Spleen (tissue), 11 donors: ENCODE measurements around the gene CDADC1. TPM values are rescaled to one million over a fixed set of nuclear protein-coding genes. Genes with fewer than 3 reads are reported as not detected.

Experiments
- DNase-seq: peaks from one replicate; pipeline ENCODE4 v3.0.0-alpha.2; 2020
- H3K27ac ChIP-seq, 8 donors: fragments of 200-600 bp; sonication (generic) in 7 of 8; 1 replicate in 4 of 8; 2 replicates in 4 of 8; pipeline versions ENCODE4 v1.5.0 to v1.8.0; 2016 to 2021; ENCODE audit warnings: inconsistent platforms in 4 of 8, mild to moderate bottlenecking in 4 of 8, moderate library complexity in 1 of 8
- H3K27me3 ChIP-seq, 7 donors: fragments of 200-600 bp; sonication (generic) in 6 of 7; replicated peaks in 1 of 7; 1 replicate in 4 of 7; 2 replicates in 3 of 7; pipeline versions ENCODE4 v1.5.0 to v1.8.0; 2016 to 2021; ENCODE audit warnings: inconsistent platforms in 3 of 7, mild to moderate bottlenecking in 1 of 7
- H3K36me3 ChIP-seq, 6 donors: fragments of 200-600 bp; sonication (generic) in 5 of 6; 1 replicate in 4 of 6; 2 replicates in 2 of 6; pipeline versions ENCODE4 v1.5.0 to v1.8.0; 2016 to 2021; ENCODE audit warnings: inconsistent platforms in 2 of 6
- H3K4me1 ChIP-seq, 6 donors: fragments of 200-600 bp; sonication (generic) in 5 of 6; 1 replicate in 3 of 6; 2 replicates in 3 of 6; pipeline versions ENCODE4 v1.5.0 to v1.8.0; 2016 to 2021; ENCODE audit warnings: inconsistent platforms in 3 of 6
- H3K4me3 ChIP-seq, 8 donors: fragments of 200-600 bp; sonication (generic) in 7 of 8; 1 replicate in 4 of 8; 2 replicates in 4 of 8; pipeline versions ENCODE4 v1.5.0 to v1.8.0; 2016 to 2021; ENCODE audit warnings: inconsistent platforms in 4 of 8, mild to moderate bottlenecking in 4 of 8, moderate library complexity in 2 of 8
- H3K9me3 ChIP-seq, 8 donors: fragments of 200-600 bp; sonication (generic) in 7 of 8; 1 replicate in 4 of 8; 2 replicates in 4 of 8; pipeline versions ENCODE4 v1.5.0 to v1.8.0; 2016 to 2021; ENCODE audit warnings: inconsistent platforms in 4 of 8
- POLR2A ChIP-seq, 3 donors: fragments of 450-650 bp; IDR thresholded peaks; one replicate each; pipeline ENCODE4 v1.5.1; 2017; ENCODE audit warnings: antibody characterized with exemption in 3 of 3, mild to moderate bottlenecking in 1 of 3
- POLR2AphosphoS5 ChIP-seq, 3 donors: sonication (generic); formaldehyde crosslinking; IDR thresholded peaks; one replicate each; pipeline ENCODE4 v1.5.1; 2017; ENCODE audit warnings: antibody characterized with exemption in 3 of 3
- WGBS, 5 donors: extraction: QIAGEN DNeasy Blood & Tissue Kit in 3 of 5; methylation state at CpG; one replicate each; pipeline versions ENCODE4 v1.1.5 to v1.1.7; 2013 to 2018; 5-methylcytosine and 5-hydroxymethylcytosine counted together
- intact Hi-C: fragments of 100-400 bp; cut with DNase I; formaldehyde crosslinking; loops from one replicate; pipeline ENCODE4 v1.15.0; 2023; ENCODE audit warnings: low total_unique reads
- polyA plus RNA-seq, 3 donors: library from polyadenylated mRNA; stranded (reverse); fragments of 200-250 nt; gene quantifications; one replicate each; pipeline ENCODE4 v1.2.1, GENCODE V29; 2013
- total RNA-seq, 7 donors: library from RNA; depleted of rRNA in 3 of 7; stranded (reverse); fragments of >200 nt in 3 of 7; fragmentation: NEBNext Ultra II Directional in 4 of 7; extraction: Animal tissue kit (Norgen Biotek cat#: 25700) in 4 of 7; gene quantifications; one replicate each; pipeline versions ENCODE4 v1.1.0 to v1.2.1, GENCODE V29; 2016 to 2021
- TF ChIP-seq, protein P1 (sequence below), 11 experiments: fragments of 200-600 bp in 7 of 11; fragments of 450-650 bp in 4 of 11; sonication (generic) in 4 of 11; IDR thresholded peaks in 8 of 11; conservative IDR thresholded peaks in 3 of 11; 1 replicate in 7 of 11; 2 replicates in 4 of 11; pipeline versions ENCODE4 v1.4.0 to v1.8.0; 2016 to 2021; ENCODE audit warnings: antibody characterized with exemption in 11 of 11, inconsistent platforms in 4 of 11, mild to moderate bottlenecking in 1 of 11
- donor health status: healthy with polysubstance abuse.
- donor health status: DM: no; HTN: no; CAD: no; lungs with moderate emphysema.
- donor health status: DM: no; HTN: no; CAD: no.
- donor health status: Bipolar disorder and iron deficiency.
- donor health status: healthy.
- donor health status: DM: no; HTN: no; CAD: no.
- donor health status: DM: yes; HTN: yes; CAD: no.

CDADC1 gene
- total and polyA plus RNA-seq, 10 donors = 3.3 to 15.5 (median 10.8) TPM

DNA sequence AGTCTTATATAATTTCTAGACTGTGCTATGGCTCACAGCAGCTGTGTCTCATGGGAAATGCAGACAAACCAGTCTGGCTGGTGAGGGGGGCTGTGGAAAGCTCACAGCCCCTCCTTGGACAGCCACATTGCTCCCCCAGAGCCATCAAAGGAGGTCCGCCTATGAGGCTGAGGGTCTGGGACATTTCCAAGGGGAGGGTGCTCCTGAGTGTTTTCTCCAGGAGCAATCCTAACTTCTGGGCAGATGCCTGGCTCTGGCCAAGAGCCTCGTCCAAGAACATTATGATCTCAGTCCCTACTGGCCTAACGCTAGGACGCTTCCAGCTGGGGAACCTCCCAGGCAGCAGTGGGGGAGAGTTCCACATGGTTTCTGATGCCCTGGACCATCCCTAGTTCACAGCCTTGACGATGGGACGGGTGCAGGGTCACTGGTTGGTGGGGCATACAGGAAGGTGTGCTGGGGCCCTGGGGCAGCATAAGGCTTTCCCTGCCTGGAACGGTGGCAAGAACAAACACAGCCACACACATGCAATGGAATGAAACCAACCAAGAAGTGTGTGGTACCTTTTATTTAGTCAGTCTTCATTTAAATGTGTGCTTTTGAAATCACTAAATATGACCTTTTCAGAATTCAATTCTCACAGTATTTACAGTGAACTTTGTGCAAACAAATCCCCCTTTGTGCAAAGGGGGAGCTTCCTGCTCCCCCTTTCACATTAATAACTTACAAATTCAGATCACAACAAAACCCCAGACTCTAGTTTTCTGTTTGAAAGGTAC is 60.6 kb downstream of the CDADC1 start:
- Histone ChIP-seq H3K27me3 (no peaks in the 10 kb centered on the region), H3K36me3 (peaks cover 0 to 8% (median 0%) of the 10 kb centered on the region in 6 donors), H3K9me3 (no peaks in the 10 kb centered on the region), H3K4me1 (peaks cover 0 to 18% (median 11%) of the 10 kb centered on the region in 6 donors), H3K4me3 (no peak overlapping the region), H3K27ac (peak overlapping the region in 6 of 8 donors; percentile 41 to 60 (median 49))
- 49 to 82% (median 75%) methylated on average over 7 of the region's 7 CpGs for WGBS, 5 donors
- TF ChIP-seq POLR2A (IDR thresholded peaks at IDR 0.05) = no peak
- TF ChIP-seq, protein P1, sequence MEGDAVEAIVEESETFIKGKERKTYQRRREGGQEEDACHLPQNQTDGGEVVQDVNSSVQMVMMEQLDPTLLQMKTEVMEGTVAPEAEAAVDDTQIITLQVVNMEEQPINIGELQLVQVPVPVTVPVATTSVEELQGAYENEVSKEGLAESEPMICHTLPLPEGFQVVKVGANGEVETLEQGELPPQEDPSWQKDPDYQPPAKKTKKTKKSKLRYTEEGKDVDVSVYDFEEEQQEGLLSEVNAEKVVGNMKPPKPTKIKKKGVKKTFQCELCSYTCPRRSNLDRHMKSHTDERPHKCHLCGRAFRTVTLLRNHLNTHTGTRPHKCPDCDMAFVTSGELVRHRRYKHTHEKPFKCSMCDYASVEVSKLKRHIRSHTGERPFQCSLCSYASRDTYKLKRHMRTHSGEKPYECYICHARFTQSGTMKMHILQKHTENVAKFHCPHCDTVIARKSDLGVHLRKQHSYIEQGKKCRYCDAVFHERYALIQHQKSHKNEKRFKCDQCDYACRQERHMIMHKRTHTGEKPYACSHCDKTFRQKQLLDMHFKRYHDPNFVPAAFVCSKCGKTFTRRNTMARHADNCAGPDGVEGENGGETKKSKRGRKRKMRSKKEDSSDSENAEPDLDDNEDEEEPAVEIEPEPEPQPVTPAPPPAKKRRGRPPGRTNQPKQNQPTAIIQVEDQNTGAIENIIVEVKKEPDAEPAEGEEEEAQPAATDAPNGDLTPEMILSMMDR (IDR thresholded peaks at IDR 0.05 in 8 of 11, conservative IDR thresholded peaks at IDR 0.05 in 3 of 11) = no peak
- peak in 2 of 3 donors; percentile 53 to 64 for TF ChIP-seq POLR2AphosphoS5 (IDR thresholded peaks at IDR 0.05)
- no peak for DNase-seq
- intact Hi-C loops = no loop called here

DNA sequence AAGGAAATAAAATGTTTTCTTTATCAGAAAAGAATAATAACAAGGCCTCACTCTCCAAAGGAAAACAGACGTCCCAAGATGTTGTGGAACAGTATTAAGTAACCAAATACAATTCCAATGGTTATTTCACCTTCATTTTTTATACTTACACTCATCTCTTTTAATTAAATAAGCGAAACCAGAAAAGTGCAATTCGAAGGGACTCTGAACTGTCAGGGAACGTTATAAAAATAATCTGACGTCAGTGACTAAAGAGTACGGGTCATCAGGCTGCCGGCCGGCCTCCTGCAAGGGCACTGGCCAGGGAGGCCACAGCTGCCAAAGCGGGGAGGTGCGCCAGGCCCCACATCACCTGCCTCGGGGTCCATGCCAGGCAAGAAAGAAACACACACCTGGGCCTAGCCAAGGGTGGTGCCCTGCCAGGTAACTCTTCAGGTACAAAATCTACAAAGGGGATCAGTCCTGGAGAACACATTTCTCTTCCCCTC is 61.2 kb downstream of the CDADC1 start:
- H3K9me3 ChIP-seq = no peaks in the 10 kb centered on the region
- DNase-seq = no peak
- no peaks in the 10 kb centered on the region for H3K27me3 ChIP-seq
- H3K27ac ChIP-seq = peak overlapping the region in 5 of 8 donors; percentile 41 to 60 (median 50)
- peaks cover 0 to 8% (median 0%) of the 10 kb centered on the region in 6 donors for H3K36me3 ChIP-seq
- H3K4me3 ChIP-seq = no peak overlapping the region
- WGBS, 5 donors = 90 to 95% (median 92%) methylated on average over 11 of the region's 11 CpGs
- intact Hi-C loops = no loop called here
- TF ChIP-seq, protein P1 (IDR thresholded peaks at IDR 0.05 in 8 of 11, conservative IDR thresholded peaks at IDR 0.05 in 3 of 11) = no peak
- TF ChIP-seq POLR2AphosphoS5 (IDR thresholded peaks at IDR 0.05) (no peak), POLR2A (IDR thresholded peaks at IDR 0.05) (no peak)
- H3K4me1 ChIP-seq = peaks cover 0 to 16% (median 6%) of the 10 kb centered on the region in 6 donors

DNA sequence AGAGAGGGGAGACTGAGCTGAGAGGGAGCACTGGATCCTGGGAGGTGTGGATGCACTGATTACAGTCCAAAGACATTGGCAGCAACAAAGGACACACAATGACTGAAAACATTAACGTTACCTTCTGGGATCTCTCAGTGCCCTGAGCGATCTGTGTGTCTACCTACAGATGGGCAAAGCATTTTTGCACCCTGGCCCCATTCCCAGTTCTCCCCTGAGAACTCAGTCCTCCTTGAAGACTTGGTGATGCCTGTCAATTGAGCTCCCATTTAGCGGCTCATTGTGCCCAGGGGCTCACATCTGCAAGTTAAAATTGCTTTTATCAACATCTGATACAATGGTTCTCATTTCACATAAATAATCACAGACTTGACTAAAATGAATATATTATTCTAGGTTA is 62.5 kb downstream of the CDADC1 start:
- Histone ChIP-seq H3K4me1 (peaks cover 0 to 14% (median 3%) of the 10 kb centered on the region in 6 donors), H3K27ac (no peak overlapping the region), H3K9me3 (no peaks in the 10 kb centered on the region), H3K27me3 (no peaks in the 10 kb centered on the region), H3K36me3 (peaks cover 0 to 8% (median 0%) of the 10 kb centered on the region in 6 donors), H3K4me3 (no peak overlapping the region)
- DNase-seq = no peak
- intact Hi-C loops = no loop called here
- TF ChIP-seq POLR2A (IDR thresholded peaks at IDR 0.05) (no peak), POLR2AphosphoS5 (IDR thresholded peaks at IDR 0.05) (no peak)
- TF ChIP-seq, protein P1 (IDR thresholded peaks at IDR 0.05 in 8 of 11, conservative IDR thresholded peaks at IDR 0.05 in 3 of 11) = no peak
- WGBS, 5 donors = 89 to 98% (median 93%) methylated on average over 3 of the region's 3 CpGs

DNA sequence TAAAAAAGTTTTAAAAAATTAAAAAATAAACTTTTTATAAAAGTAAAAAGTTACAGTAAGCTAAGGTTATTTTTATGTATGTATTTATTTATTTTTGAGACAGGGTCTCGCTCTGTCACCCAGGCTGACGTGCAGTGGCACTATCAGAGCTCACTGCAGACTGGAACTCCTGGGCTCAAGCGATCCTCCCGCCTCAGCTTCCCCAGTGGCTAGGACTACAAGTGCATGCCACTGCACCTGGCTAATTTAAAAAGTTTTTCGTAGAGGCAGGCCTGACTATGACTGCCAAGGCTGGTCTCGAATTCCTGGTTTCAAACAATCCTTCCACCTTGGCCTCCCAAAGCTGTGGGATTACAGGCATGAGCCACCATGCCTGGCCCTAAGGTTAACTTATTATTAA is 64.1 kb downstream of the CDADC1 start:
- Histone ChIP-seq H3K36me3 (peaks cover 0 to 8% (median 0%) of the 10 kb centered on the region in 6 donors), H3K27me3 (no peaks in the 10 kb centered on the region), H3K27ac (no peak overlapping the region), H3K4me3 (no peak overlapping the region), H3K9me3 (no peaks in the 10 kb centered on the region), H3K4me1 (peaks cover 0 to 14% (median 3%) of the 10 kb centered on the region in 6 donors)
- intact Hi-C loops = no loop called here
- no peak for TF ChIP-seq POLR2A (IDR thresholded peaks at IDR 0.05)
- TF ChIP-seq POLR2AphosphoS5 (IDR thresholded peaks at IDR 0.05) = no peak
- TF ChIP-seq, protein P1 (IDR thresholded peaks at IDR 0.05 in 8 of 11, conservative IDR thresholded peaks at IDR 0.05 in 3 of 11) = no peak
- WGBS, 5 donors = 91 to 95% (median 92%) methylated on average over 6 of the region's 6 CpGs
- no peak for DNase-seq
